OCI-LY1 (cell line): ENCODE data around the gene LARP1.

ENCODE experiments used
- H2AFZ ChIP-seq: fragments of 200-600 bp; sonication (generic), shearing (Covaris generic); 2 replicates; pipeline ENCODE4 v1.6.0; 2014; ENCODE audit warnings: antibody characterized with exemption, mild to moderate bottlenecking, low read length
- H3F3A ChIP-seq: fragments of 200-600 bp; sonication (generic), shearing (Covaris generic); 2 replicates; pipeline ENCODE4 v1.6.0; 2014; ENCODE audit warnings: mild to moderate bottlenecking, antibody characterized with exemption, low read length, moderate library complexity; ENCODE audit not compliant: insufficient read depth
- H3K27ac ChIP-seq: fragments of 200-600 bp; sonication (generic); 2 replicates; pipeline ENCODE4 v1.5.1; 2014; ENCODE audit warnings: low read length, mixed run types, mild to moderate bottlenecking, low read depth; ENCODE audit not compliant: poor library complexity, severe bottlenecking
- H3K27me3 ChIP-seq: fragments of 200-600 bp; sonication (generic); 2 replicates; pipeline ENCODE4 v1.6.0; 2014; ENCODE audit warnings: antibody characterized with exemption, mild to moderate bottlenecking, low read length, moderate library complexity; ENCODE audit not compliant: insufficient read depth
- H3K36me3 ChIP-seq: fragments of 200-600 bp; sonication (generic); 2 replicates; pipeline ENCODE4 v1.6.1; 2014; ENCODE audit warnings: mild to moderate bottlenecking, antibody characterized with exemption, low read length, moderate library complexity, mixed read lengths; ENCODE audit not compliant: insufficient read depth
- H3K4me1 ChIP-seq: fragments of 200-600 bp; sonication (generic); 2 replicates; pipeline ENCODE4 v1.5.1; 2014; ENCODE audit warnings: mild to moderate bottlenecking, low read length, moderate library complexity; ENCODE audit not compliant: insufficient read depth, severe bottlenecking
- H3K4me2 ChIP-seq: fragments of 200-600 bp; sonication (generic), shearing (Covaris generic); 2 replicates; pipeline ENCODE4 v1.6.1; 2014; ENCODE audit warnings: low read length
- H3K4me3 ChIP-seq: fragments of 200-600 bp; sonication (generic); 2 replicates; pipeline ENCODE4 v1.5.1; 2014; ENCODE audit warnings: low read length, low read depth, mild to moderate bottlenecking, mixed read lengths; ENCODE audit not compliant: poor library complexity, severe bottlenecking
- H3K79me2 ChIP-seq: fragments of 200-600 bp; shearing (Covaris generic); 2 replicates; pipeline ENCODE4 v1.6.1; 2016; ENCODE audit warnings: mixed run types, low read length, mixed read lengths; ENCODE audit not compliant: insufficient read depth
- H3K9ac ChIP-seq: fragments of 200-600 bp; sonication (generic), shearing (Covaris generic); 2 replicates; pipeline ENCODE4 v1.6.1; 2014; ENCODE audit warnings: mild to moderate bottlenecking, low read length, mixed read lengths
- H3K9me2 ChIP-seq: fragments of 200-600 bp; sonication (generic), shearing (Covaris generic); 2 replicates; pipeline ENCODE4 v1.6.1; 2014; ENCODE audit warnings: low read depth, mild to moderate bottlenecking, low read length, mixed read lengths
- H3K9me3 ChIP-seq: fragments of 200-600 bp; shearing (Covaris generic); 2 replicates; pipeline ENCODE4 v1.6.1; 2014; ENCODE audit warnings: low read length, mixed read lengths
- H4K20me1 ChIP-seq: fragments of 200-600 bp; sonication (generic), shearing (Covaris generic); 2 replicates; pipeline ENCODE4 v1.6.0; 2016; ENCODE audit warnings: mild to moderate bottlenecking, low read length; ENCODE audit not compliant: insufficient read depth
- EZH2 ChIP-seq: fragments of 200-600 bp; sonication (generic), shearing (Covaris generic); IDR thresholded peaks from 2 replicates; pipeline ENCODE4 v1.8.0; 2017; ENCODE audit warnings: borderline replicate concordance, mixed run types, mild to moderate bottlenecking, antibody characterized with exemption, low read length, moderate library complexity, mixed read lengths
- TF ChIP-seq, protein P1 (sequence below): fragments of 200-600 bp; sonication (generic), shearing (Covaris generic); IDR thresholded peaks from 2 replicates; pipeline ENCODE4 v1.5.1; 2017; ENCODE audit warnings: mild to moderate bottlenecking, antibody characterized with exemption, low read length, moderate library complexity, mixed read lengths

The LARP1 gene

DNA sequence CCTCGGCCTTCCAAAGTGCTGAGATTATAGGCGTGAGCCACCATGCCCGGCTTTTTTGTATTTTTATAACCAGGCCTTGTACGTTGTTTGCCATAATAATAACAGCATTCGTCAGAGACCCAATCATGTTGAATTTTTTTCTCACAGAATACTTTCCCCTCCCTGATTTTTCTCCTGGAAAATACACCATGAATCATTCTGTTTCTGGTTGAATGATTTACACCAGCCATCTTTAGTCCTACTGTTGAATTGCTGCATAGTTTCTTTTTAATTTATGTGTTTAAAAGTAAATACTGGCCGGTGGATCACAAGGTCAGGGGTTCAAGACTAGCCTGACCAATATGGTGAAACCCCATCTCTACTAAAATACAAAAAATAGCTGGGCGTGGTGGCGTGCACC, 106.8 kb downstream of the LARP1 start:
- Histone ChIP-seq H3K9me2 (no peaks in the 10 kb centered on the region), H2AFZ (no peak overlapping the region), H3K4me3 (no peak overlapping the region), H3K4me1 (peaks cover 34% of the 10 kb centered on the region), H3K4me2 (no peak overlapping the region), H3K27me3 (no peaks in the 10 kb centered on the region), H3K79me2 (peaks cover 54% of the 10 kb centered on the region), H3K9me3 (no peaks in the 10 kb centered on the region), H3K36me3 (peaks cover 54% of the 10 kb centered on the region), H3K27ac (no peak overlapping the region), H4K20me1 (no peaks in the 10 kb centered on the region), H3K9ac (no peak overlapping the region), H3F3A (no peaks in the 10 kb centered on the region)
- TF ChIP-seq, protein P1, sequence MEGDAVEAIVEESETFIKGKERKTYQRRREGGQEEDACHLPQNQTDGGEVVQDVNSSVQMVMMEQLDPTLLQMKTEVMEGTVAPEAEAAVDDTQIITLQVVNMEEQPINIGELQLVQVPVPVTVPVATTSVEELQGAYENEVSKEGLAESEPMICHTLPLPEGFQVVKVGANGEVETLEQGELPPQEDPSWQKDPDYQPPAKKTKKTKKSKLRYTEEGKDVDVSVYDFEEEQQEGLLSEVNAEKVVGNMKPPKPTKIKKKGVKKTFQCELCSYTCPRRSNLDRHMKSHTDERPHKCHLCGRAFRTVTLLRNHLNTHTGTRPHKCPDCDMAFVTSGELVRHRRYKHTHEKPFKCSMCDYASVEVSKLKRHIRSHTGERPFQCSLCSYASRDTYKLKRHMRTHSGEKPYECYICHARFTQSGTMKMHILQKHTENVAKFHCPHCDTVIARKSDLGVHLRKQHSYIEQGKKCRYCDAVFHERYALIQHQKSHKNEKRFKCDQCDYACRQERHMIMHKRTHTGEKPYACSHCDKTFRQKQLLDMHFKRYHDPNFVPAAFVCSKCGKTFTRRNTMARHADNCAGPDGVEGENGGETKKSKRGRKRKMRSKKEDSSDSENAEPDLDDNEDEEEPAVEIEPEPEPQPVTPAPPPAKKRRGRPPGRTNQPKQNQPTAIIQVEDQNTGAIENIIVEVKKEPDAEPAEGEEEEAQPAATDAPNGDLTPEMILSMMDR: no peak
- TF ChIP-seq EZH2: no peak

DNA sequence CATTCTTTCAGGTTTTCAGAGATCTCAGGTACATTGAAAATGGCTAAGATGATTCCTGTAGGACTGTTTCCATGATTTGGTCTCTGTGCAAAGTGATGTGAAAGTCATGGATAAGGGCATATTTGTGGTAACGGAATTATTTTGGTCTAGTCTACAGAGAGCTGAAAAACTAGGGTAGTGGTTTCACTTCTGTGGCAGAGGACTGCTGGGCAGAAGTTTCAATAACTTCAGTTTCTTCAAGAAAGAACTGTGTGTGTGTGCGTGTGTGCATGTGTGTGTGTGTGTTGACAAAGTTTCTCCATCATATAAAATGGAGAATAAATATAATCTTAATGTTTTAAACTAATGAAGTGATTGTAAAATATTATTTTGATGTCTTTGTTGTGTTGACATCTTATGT, 107.6 kb downstream of the LARP1 start:
- TF ChIP-seq, protein P1: no peak
- no peak for TF ChIP-seq EZH2
- peaks cover 54% of the 10 kb centered on the region for H3K79me2 ChIP-seq
- H3K4me3 ChIP-seq: no peak overlapping the region
- no peak overlapping the region for H2AFZ ChIP-seq
- peaks cover 27% of the 10 kb centered on the region for H3K4me1 ChIP-seq
- no peaks in the 10 kb centered on the region for H3K9me2 ChIP-seq
- peaks cover 60% of the 10 kb centered on the region for H3K36me3 ChIP-seq
- no peaks in the 10 kb centered on the region for H3K27me3 ChIP-seq
- H3K9me3 ChIP-seq: no peaks in the 10 kb centered on the region
- no peaks in the 10 kb centered on the region for H4K20me1 ChIP-seq
- H3K27ac ChIP-seq: no peak overlapping the region
- H3K4me2 ChIP-seq: no peak overlapping the region
- H3F3A ChIP-seq: no peaks in the 10 kb centered on the region
- H3K9ac ChIP-seq: no peak overlapping the region

DNA sequence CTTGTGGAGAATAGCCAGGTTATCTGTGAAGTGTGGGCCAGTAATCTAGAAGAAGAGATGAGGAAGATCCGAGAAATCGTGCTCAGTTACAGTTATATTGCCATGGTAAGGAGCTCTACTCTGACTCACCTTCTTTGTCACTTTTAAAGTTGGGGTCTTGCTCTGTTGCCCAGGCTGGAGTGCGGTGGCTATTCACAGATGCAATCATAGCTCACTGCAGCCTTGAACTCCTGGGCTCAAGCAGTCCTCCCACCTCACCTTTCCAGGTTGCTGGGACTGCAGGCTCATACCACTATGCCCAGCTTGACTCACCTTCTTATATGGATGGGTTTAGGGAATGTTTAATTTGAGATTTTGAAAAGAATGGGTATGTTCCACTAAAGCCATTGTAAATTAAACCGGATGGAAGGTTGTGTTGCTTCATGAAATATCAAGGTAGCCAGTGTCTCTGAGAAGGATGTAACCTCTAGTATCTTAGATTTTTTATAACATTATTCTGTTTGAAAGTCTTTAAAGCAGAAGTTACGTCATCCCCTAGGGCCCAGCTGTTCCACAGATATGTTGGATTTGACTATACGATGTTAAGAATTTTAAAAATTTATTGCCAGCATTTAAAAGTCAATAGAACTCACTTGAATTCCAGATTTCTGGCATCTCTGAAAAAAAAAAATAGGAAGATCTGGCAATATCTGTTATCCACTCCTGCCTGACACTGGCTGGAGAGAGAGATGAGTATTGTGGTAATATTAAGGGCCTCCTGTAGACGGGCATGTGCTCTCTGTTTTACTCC, 108.3 kb downstream of the LARP1 start:
- no peak overlapping the region for H3K4me2 ChIP-seq
- H3F3A ChIP-seq: no peaks in the 10 kb centered on the region
- H3K9me3 ChIP-seq: no peaks in the 10 kb centered on the region
- H3K9me2 ChIP-seq: no peaks in the 10 kb centered on the region
- no peak overlapping the region for H3K27ac ChIP-seq
- TF ChIP-seq, protein P1: no peak
- TF ChIP-seq EZH2: no peak
- no peak overlapping the region for H3K9ac ChIP-seq
- no peak overlapping the region for H3K4me3 ChIP-seq
- H3K27me3 ChIP-seq: no peaks in the 10 kb centered on the region
- no peak overlapping the region for H2AFZ ChIP-seq
- H3K36me3 ChIP-seq: peaks cover 62% of the 10 kb centered on the region
- peaks cover 27% of the 10 kb centered on the region for H3K4me1 ChIP-seq
- H4K20me1 ChIP-seq: no peaks in the 10 kb centered on the region
- peaks cover 54% of the 10 kb centered on the region for H3K79me2 ChIP-seq
